HG02763 (cell line): Measurements from ENCODE around the gene DMXL1.
"Not testable (repeated sequence)": the region's sequence is repeated elsewhere in the genome, so short reads cannot be mapped to it uniquely, and the experiment has no call there.

ENCODE experiments used
- ATAC-seq: cut with Tn5 transposase; IDR thresholded peaks from one replicate; pipeline ENCODE4 v1.9.1; 2021; ENCODE audit warnings: mild to moderate bottlenecking, moderate library complexity; ENCODE audit not compliant: unreplicated experiment

Gene DMXL1

GRCh38 chr5:119190470-119191095, 119.7 kb downstream of the DMXL1 start:
- no peak for ATAC-seq

GRCh38 chr5:119191944-119192343, 121.1 kb downstream of the DMXL1 start:
- ATAC-seq = no peak

- ATAC-seq = no peak
Measured at GRCh38 chr5:119200795-119201194, 129.9 kb downstream of the DMXL1 start.

- ATAC-seq = no peak
Measured at GRCh38 chr5:119207105-119207504, 136.2 kb downstream of the DMXL1 start.

GRCh38 chr5:119212026-119212425, 141.1 kb downstream of the DMXL1 start:
- no peak for ATAC-seq

GRCh38 chr5:119212676-119213075, 141.8 kb downstream of the DMXL1 start:
- no peak for ATAC-seq

- no peak for ATAC-seq
Measured at GRCh38 chr5:119217183-119217582, 146.3 kb downstream of the DMXL1 start.

- no peak for ATAC-seq
Measured at GRCh38 chr5:119218830-119219782, 148.2 kb downstream of the DMXL1 start.

GRCh38 chr5:119220576-119221197, 149.8 kb downstream of the DMXL1 start:
- peak; percentile 72 for ATAC-seq

- ATAC-seq = no peak
Measured at GRCh38 chr5:119221330-119221729, 150.4 kb downstream of the DMXL1 start.

- no peak for ATAC-seq
Measured at GRCh38 chr5:119229950-119230349, 159.1 kb downstream of the DMXL1 start.

- no peak for ATAC-seq
Measured at GRCh38 chr5:119238265-119239118, 167.6 kb downstream of the DMXL1 start.

- no peak for ATAC-seq
Measured at GRCh38 chr5:119239119-119239417, 168.2 kb downstream of the DMXL1 start.

- not testable (repeated sequence) for ATAC-seq
Measured at GRCh38 chr5:119239826-119240225, 168.9 kb downstream of the DMXL1 start.

GRCh38 chr5:119243888-119244287, 173.0 kb downstream of the DMXL1 start:
- ATAC-seq = no peak

GRCh38 chr5:119250946-119251901, 180.3 kb downstream of the DMXL1 start:
- ATAC-seq = no peak

GRCh38 chr5:119255571-119256356, 184.9 kb downstream of the DMXL1 start:
- ATAC-seq = no peak

GRCh38 chr5:119257613-119258012, 186.7 kb downstream of the DMXL1 start:
- ATAC-seq = no peak

GRCh38 chr5:119263639-119264038, 192.8 kb downstream of the DMXL1 start:
- ATAC-seq = no peak
